ENCODE measurements around the gene SOBP. TPM values are rescaled to one million over a fixed set of nuclear protein-coding genes. Genes with fewer than 3 reads are reported as not detected.

SOBP gene
- total and polyA plus RNA-seq, 2 donors (not counting 3 experiments of a cell fraction or from before 2014, with no cell fraction given) = 0.35 to 6.6 TPM

GRCh38 chr6:107491138-107491609, 1.3 kb downstream of the SOBP start:
- peaks cover 1% of the 10 kb centered on the region for H3K79me2 ChIP-seq (ENCODE audit: control insufficient read depth, insufficient read depth, low read length)
- FAIRE-seq = no peak
- dilution Hi-C loops (cut with MboI; ENCODE audit: extremely low pct_ligation_motif_present, low sequenced_read_pairs) = no loop called here
- peaks cover 63% of the 10 kb centered on the region for H3K4me1 ChIP-seq (ENCODE audit: control insufficient read depth, extremely low read depth, insufficient read depth, low read length)
- CTCF ChIA-PET = interaction anchor here (1.1 to 4.0 kb wide), 4 partner anchors 19 to 357 kb away, joined by 4 to 17 read pairs (median 8); no protein-coding TSS in a partner anchor
- H3K9ac ChIP-seq (replicated peaks; ENCODE audit: extremely low read depth, insufficient read depth, low read length) = peak overlapping the region; percentile 71
- intact Hi-C loops (cut with micrococcal nuclease) = loop anchor here (1.0 to 10.0 kb wide), 5 partner anchors 111 to 466 kb away; partner anchors contain the start of genes BEND3, MTRES1 and SEC63
- peak; percentile 63 for DNase-seq (ENCODE audit: low read depth, low spot score)
- BruUV-seq (replicated peaks) = no TSS peak
- H3K4me2 ChIP-seq (ENCODE audit: insufficient read depth, low read length) = peak overlapping the region; percentile 91
- H3K36me3 ChIP-seq (ENCODE audit: control insufficient read depth in 2 of 2, extremely low read depth in 1 of 2, insufficient read depth in 2 of 2, low read length in 2 of 2) = no peaks in the 10 kb centered on the region
- POLR2A ChIA-PET = interaction anchor here (1.2 kb wide), 1 partner anchor 32 kb away, joined by 3 read pairs; the partner anchor contains the start of gene PDSS2
- no peaks in the 10 kb centered on the region for H3K9me1 ChIP-seq (replicated peaks; ENCODE audit: control insufficient read depth, extremely low read depth, insufficient read depth, low read length)
- H3K4me3 ChIP-seq (replicated peaks in 1 of 3; ENCODE audit: insufficient read depth in 1 of 3, low read depth in 1 of 3, low read length in 3 of 3) = peak overlapping the region; percentile 61 to 99 (median 88)
- TF ChIP-seq EZH2 (IDR thresholded peaks at IDR 0.05; ENCODE audit: borderline replicate concordance, low read depth, low read length, severe bottlenecking) (no peak), MYC (IDR thresholded peaks at IDR 0.05; ENCODE audit: low read depth, low read length) (no peak), FOS (IDR thresholded peaks at IDR 0.05; ENCODE audit: borderline replicate concordance, insufficient read depth, low read length) (no peak), POLR2A (IDR thresholded peaks at IDR 0.05; ENCODE audit: low read depth, low read length) (no peak), POLR2AphosphoS5 (IDR thresholded peaks at IDR 0.05; ENCODE audit: insufficient read depth, low read depth, low read length) (no peak), GATA2 (IDR thresholded peaks at IDR 0.05; ENCODE audit: insufficient read depth, insufficient read length, low read depth, low read length) (no peak), CTCF (IDR thresholded peaks at IDR 0.05; ENCODE audit: extremely low read depth in 1 of 2, insufficient read depth in 1 of 2, low read depth in 1 of 2, low read length in 2 of 2) (no peak), MAX (IDR thresholded peaks at IDR 0.05; ENCODE audit: insufficient read depth, insufficient read length) (no peak), JUN (IDR thresholded peaks at IDR 0.05; ENCODE audit: borderline replicate concordance, insufficient read depth, insufficient read length, low read depth) (no peak)
- H2AFZ ChIP-seq (ENCODE audit: low read depth, low read length) = peak overlapping the region; percentile 99
- H3K27ac ChIP-seq (ENCODE audit: insufficient read depth, low read depth, low read length) = peak overlapping the region; percentile 59
- peaks cover 13 to 22% of the 10 kb centered on the region in 2 experiments for H3K27me3 ChIP-seq (ENCODE audit: control insufficient read depth in 2 of 2, insufficient read depth in 2 of 2, low read length in 2 of 2)
- H3K9me3 ChIP-seq (replicated peaks; ENCODE audit: control insufficient read depth, insufficient read depth, low read length) = no peaks in the 10 kb centered on the region
- H4K20me1 ChIP-seq (replicated peaks; ENCODE audit: control insufficient read depth, extremely low read depth, insufficient read depth, low read length) = no peaks in the 10 kb centered on the region
